LNCAP (cell line): Measurements from ENCODE around the gene NCAPD3.

Experiments
- CTCF ChIP-seq: fragments of 450-650 bp; IDR thresholded peaks from 2 replicates; pipeline ENCODE4 v1.5.1; 2017; ENCODE audit warnings: mild to moderate bottlenecking

NCAPD3 gene

GRCh38 chr11:134206185-134206584 is 17.6 kb downstream of the NCAPD3 start:
- TF ChIP-seq CTCF, result no peak

DNA sequence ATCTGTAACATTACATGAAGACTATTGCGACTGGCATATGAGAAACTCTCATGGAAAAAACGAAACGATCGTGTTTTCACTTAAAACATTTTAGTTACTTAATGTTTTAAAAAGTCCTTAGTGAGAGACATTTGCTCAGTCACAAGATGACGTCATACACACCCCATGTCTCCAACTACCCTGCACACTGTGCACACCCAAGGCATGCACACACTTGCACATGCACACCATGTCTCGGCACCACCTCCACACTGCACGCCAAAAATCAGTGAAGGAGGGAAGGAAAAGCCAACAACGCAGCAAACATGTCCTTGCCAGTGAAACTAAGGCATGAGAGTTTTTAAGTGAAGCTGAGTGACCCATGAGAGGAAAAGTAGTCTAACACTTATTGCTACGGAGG is 18.0 kb downstream of the NCAPD3 start:
- TF ChIP-seq CTCF, result no peak

GRCh38 chr11:134202661-134203060 is 21.1 kb downstream of the NCAPD3 start:
- TF ChIP-seq CTCF, result no peak

DNA sequence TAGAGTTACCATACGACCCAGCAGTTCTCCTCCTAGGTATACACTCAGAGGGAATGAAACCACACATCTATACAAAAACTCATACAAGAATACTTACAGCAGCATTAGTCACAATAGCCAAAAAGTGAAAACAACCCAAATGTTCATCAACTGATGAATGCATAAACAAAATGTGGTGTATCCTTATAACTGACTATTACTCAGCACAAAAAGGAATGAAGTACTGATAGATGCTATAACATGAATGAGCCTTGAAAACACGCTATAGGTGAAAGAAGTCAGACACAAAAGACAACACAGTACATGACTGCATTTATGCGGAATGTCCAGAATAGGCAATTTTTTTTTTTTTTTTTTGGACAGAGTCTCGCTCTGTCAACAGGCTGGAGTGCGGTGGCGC is 23.1 kb downstream of the NCAPD3 start:
- TF ChIP-seq CTCF, result no peak

DNA sequence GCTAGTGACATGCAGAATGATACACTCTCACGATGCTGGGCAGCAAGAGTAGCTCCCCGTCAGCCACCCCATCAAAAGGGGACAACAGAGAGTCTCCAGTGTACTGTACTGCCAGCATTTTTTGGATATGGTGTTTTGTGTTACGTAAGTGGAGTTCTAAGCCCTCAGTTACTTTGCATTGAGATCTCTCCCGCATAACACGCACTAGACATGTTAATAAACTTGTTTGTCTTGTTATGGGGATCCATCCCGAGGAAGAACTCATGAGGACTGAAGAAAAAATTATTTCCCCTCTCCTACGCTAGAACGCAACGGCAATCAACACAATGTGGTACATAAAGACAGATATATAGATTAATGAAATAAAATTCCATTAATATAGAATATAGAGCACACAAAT is 24.2 kb downstream of the NCAPD3 start:
- TF ChIP-seq CTCF, result no peak

- TF ChIP-seq CTCF, result no peak
Measured at GRCh38 chr11:134196756-134197155, 27.0 kb downstream of the NCAPD3 start.

DNA sequence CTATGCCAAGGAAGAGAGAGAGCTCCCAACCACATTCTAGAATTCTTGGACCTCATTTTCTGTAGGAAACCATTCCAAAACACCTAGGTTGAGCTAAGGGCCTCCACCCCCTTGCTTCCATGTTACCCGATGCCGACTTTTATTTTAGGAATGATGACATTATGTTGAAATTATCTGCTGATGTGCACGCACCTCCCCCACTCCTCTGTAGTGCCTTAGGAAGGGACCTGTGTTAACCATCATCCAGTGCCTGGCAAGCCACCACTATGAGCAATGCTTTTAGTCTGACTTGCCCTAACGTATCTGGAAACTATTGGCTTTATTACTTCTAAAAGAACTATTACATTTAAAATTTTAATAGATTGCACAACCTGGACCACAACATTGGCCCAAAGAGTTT is 42.1 kb downstream of the NCAPD3 start:
- no peak for TF ChIP-seq CTCF

DNA sequence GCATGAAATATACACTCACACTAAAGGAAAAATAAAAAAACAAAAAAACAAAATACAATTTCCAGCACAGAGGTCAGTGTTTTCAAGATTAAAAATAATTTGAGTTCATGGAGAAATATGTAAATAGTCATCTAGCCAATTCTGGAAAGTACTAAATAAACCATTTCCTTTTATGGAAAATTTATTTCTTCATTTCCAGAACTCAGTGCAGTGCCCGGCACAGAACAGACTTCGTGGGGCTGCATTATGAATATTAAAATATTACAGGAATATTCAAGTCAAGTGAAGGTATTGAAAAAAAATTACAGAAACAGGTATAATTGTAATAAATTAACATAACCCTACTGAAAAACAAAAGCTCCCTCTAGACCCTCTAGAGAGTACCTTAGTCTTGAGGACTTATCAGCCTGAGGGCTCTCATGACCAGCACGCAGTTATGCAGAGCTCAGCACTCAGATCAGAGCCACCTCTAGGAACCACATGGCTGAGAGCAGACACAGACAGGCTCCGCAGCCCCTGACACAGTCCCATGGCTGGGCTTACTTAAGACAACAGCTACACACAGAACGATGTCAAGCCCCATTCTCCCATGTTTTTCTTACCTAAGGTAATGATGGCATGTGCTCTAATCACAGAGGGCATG is 45.6 kb downstream of the NCAPD3 start:
- no peak for TF ChIP-seq CTCF
